Measurements from ENCODE around the gene ABCB11. TPM values are rescaled to one million over a fixed set of nuclear protein-coding genes. Genes with fewer than 3 reads are reported as not detected.

Gene ABCB11
- total and polyA plus RNA-seq, 4 donors: 0.03 to 0.21 TPM; not detected in 2

DNA sequence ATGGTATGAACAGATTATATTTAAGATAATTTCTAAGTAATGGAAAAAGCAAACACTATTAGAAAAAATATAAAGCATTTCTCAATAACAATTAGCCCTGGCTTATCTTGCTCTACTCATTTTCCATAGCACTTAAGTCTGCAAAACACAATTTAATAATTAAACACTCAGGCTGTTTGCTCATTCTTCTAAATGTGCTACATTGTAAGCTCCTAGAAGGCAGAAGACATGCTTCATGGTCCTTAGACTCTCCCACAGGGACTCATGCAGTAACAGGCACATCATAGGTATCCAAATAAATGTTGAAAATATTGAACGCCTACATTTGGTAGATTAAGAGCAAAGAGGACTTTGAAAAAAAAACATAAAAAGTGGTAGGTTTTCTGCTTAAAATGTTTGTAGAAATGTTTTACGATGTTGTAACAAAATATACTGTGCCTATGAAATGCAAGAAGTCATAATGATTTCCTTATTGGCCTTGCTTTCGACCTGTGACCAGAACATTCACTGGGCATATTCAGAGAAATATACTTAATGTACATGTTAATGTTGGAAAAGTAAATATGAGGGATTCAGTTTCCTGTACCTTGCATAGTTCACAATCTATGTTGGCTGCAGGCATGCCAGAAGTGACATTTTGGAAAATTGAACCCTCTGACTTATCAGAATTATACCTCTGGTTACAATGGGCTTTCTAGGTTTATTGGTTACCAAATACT is 102.9 kb downstream of the ABCB11 start:
- H3K4me3 ChIP-seq (ENCODE audit: low read length in 2 of 2): no peak overlapping the region
- no peaks in the 10 kb centered on the region for H3K9me3 ChIP-seq (ENCODE audit: control insufficient read depth, low read length)
- ATAC-seq (ENCODE audit: low FRiP score) (no peak), DNase-seq (no peak)
- no peaks in the 10 kb centered on the region for H3K36me3 ChIP-seq (ENCODE audit: control insufficient read depth in 1 of 2, insufficient read depth in 2 of 2, low read length in 1 of 2)
- peaks cover 0 to 2% of the 10 kb centered on the region in 2 donors for H3K27me3 ChIP-seq (ENCODE audit: control insufficient read depth in 1 of 2, insufficient read depth in 2 of 2, low read length in 1 of 2)
- WGBS, 2 donors: 64 to 74% methylated on average over 3 of the region's 3 CpGs
- intact Hi-C loops (cut with DNase I): loop anchor here (10.0 kb wide), 2 partner anchors 343 to 583 kb away; no protein-coding TSS in a partner anchor
- no peaks in the 10 kb centered on the region for H3K4me1 ChIP-seq (ENCODE audit: control insufficient read depth in 1 of 2, insufficient read depth in 2 of 2, low read length in 2 of 2)
- no peak overlapping the region for H3K27ac ChIP-seq (ENCODE audit: low read depth in 1 of 2, low read length in 2 of 2)

DNA sequence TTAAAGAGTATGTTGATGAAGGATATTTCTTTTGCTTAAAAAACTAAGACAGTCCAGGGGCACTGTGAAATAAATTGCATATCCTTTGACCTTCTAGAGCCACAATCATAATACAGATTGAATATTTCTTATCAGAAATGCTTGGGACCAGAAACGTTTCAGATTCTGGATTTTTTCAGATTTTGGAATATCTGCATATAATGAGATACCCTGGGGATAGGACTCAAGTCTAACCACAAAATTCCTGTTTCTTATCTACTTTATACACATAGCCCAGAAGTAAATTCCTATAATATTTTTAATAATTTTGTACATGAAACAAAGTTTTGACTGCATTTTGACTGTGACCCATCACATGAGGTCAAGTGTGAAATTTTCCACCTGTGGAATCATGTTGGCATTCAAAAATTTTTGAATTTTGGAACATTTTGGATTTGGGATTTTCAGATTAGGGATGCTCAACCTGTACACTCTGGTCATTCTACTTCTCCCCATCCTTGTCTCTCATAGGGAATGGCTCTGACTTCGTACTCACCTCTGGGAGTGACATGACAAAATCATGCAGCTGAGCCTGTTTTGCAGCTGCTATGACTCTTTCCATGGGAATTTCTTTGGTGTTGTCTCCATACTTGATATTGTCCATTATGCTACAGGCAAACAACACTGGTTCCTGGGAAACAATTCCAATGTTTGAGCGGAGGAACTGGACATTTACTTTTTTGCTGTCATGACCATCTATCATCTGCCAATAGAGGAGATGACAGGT is 104.3 kb downstream of the ABCB11 start:
- H3K9me3 ChIP-seq (ENCODE audit: control insufficient read depth, low read length): no peaks in the 10 kb centered on the region
- H3K4me3 ChIP-seq (ENCODE audit: low read length in 2 of 2): no peak overlapping the region
- intact Hi-C loops (cut with DNase I): loop anchor here (10.0 kb wide), 2 partner anchors 342 to 582 kb away; no protein-coding TSS in a partner anchor
- DNase-seq: no peak
- no peak overlapping the region for H3K27ac ChIP-seq (ENCODE audit: low read depth in 1 of 2, low read length in 2 of 2)
- no peaks in the 10 kb centered on the region for H3K4me1 ChIP-seq (ENCODE audit: control insufficient read depth in 1 of 2, insufficient read depth in 2 of 2, low read length in 2 of 2)
- 70 to 73% methylated on average over 3 of the region's 3 CpGs for WGBS, 2 donors
- H3K27me3 ChIP-seq (ENCODE audit: control insufficient read depth in 1 of 2, insufficient read depth in 2 of 2, low read length in 1 of 2): peaks cover 0 to 2% of the 10 kb centered on the region in 2 donors
- no peaks in the 10 kb centered on the region for H3K36me3 ChIP-seq (ENCODE audit: control insufficient read depth in 1 of 2, insufficient read depth in 2 of 2, low read length in 1 of 2)
- ATAC-seq (ENCODE audit: low FRiP score): no peak

DNA sequence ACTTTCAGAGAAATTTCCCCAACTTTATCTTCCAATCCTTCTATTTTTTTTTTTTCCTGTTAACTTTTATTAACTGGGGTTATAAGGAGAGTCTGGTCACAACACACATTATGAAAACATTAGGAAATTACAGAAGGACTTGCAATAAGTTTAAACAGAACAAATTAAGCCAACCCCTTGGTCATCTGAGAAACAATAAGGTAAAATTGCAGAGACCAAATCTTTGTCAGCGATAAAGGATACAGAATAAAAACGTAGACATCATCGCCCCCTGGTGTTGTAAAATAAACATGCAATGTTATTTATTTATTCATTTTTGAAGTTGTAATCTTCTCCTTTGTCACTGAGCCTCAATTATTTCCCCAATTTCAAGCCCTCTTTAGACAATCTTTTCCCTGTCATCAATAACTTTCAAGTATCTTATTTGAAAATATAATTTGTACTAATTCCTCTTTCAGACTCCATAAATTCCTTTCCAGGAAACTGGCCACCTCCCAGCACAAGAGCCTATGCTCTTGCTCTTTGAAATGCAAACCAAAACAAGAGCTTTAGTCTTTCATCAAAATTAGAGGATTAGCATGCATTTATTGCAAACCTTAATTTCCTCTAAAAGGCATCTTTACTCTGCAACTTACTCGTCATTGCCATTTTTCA is 110.5 kb downstream of the ABCB11 start:
- no peak for ATAC-seq (ENCODE audit: low FRiP score)

DNA sequence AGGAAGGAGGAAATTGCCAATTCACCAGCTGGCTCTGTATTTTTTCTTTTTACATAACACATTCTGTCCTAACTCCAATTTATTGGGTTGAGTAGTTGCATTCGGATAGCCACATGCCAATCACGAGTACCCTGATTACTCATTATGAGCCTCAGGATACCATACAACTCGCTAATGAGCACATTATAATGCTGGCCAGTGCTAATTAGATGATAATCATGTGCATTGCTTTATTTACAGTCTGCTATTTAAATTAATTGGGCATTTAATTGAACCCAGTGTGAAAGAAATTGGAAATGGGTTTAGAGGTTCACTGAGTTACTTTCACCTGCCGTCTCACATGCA is 114.8 kb downstream of the ABCB11 start:
- Histone ChIP-seq H3K27ac (ENCODE audit: low read depth in 1 of 2, low read length in 2 of 2) (no peak overlapping the region), H3K27me3 (ENCODE audit: control insufficient read depth in 1 of 2, insufficient read depth in 2 of 2, low read length in 1 of 2) (no peaks in the 10 kb centered on the region), H3K4me3 (ENCODE audit: low read length in 2 of 2) (no peak overlapping the region), H3K36me3 (ENCODE audit: control insufficient read depth in 1 of 2, insufficient read depth in 2 of 2, low read length in 1 of 2) (no peaks in the 10 kb centered on the region), H3K4me1 (ENCODE audit: control insufficient read depth in 1 of 2, insufficient read depth in 2 of 2, low read length in 2 of 2) (no peaks in the 10 kb centered on the region), H3K9me3 (ENCODE audit: control insufficient read depth, low read length) (no peaks in the 10 kb centered on the region)
- ATAC-seq (ENCODE audit: low FRiP score) (no peak), DNase-seq (no peak)
- intact Hi-C loops (cut with DNase I): loop anchor here in 1 of 2 donors (10.0 kb wide), 1 partner anchor 562 kb away; no protein-coding TSS in a partner anchor
- WGBS, 2 donors: 92 to 95% methylated on average over 4 of the region's 4 CpGs

More for the DNA sequence above, 110.5 kb downstream of the ABCB11 start:
- H3K27ac ChIP-seq (ENCODE audit: low read depth in 1 of 2, low read length in 2 of 2): no peak overlapping the region
- intact Hi-C loops (cut with DNase I): loop anchor here (10.0 kb wide), 2 partner anchors 336 to 576 kb away; no protein-coding TSS in a partner anchor
- no peaks in the 10 kb centered on the region for H3K9me3 ChIP-seq (ENCODE audit: control insufficient read depth, low read length)
- H3K4me1 ChIP-seq (ENCODE audit: control insufficient read depth in 1 of 2, insufficient read depth in 2 of 2, low read length in 2 of 2): no peaks in the 10 kb centered on the region
- no peaks in the 10 kb centered on the region for H3K27me3 ChIP-seq (ENCODE audit: control insufficient read depth in 1 of 2, insufficient read depth in 2 of 2, low read length in 1 of 2)
- H3K36me3 ChIP-seq (ENCODE audit: control insufficient read depth in 1 of 2, insufficient read depth in 2 of 2, low read length in 1 of 2): no peaks in the 10 kb centered on the region
- no peak overlapping the region for H3K4me3 ChIP-seq (ENCODE audit: low read length in 2 of 2)
- DNase-seq: no peak
- WGBS, 2 donors: 26 to 29% methylated on average over 4 of the region's 4 CpGs

DNA sequence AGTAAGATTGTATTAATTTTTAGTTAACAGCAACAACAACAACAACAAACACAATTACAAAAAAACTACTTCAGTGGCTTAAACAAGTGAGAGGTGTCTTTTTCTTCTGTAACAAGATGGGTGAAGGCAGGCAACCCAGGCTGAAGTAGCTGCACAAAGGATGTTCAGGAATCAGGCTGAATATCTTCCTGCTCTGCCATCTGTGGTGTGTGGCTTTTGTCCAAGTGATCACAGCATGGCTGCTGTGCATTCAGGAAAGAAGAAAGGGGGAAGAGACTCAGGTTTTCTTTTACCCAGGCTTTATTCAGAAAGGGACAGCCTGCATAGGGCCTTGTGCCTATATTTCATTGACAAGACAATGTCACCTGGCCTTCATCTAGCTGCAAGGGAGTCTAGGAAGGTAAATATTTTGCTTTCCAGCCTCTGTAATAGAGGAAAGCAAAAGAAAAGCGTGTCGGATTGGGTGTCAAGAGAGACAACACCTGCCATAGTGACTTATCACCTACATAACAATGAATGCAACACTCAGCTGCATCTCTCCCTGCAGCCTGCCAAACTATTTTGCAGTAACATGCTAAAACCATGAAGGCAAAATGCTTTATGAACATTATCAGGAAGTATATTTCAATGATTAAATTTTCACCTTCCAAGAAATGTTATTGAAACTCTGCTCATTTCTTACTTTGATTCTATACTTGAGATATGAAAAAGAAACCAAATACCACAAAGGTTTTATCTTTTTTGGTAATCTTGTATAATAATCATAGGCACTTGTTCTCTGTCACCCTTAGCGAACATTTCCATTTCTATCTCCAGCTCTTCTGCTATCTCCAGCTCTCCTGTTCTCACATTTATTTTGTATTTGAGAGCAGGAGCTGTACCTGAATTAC is 115.4 kb downstream of the ABCB11 start:
- H3K27ac ChIP-seq (ENCODE audit: low read depth in 1 of 2, low read length in 2 of 2): no peak overlapping the region
- H3K9me3 ChIP-seq (ENCODE audit: control insufficient read depth, low read length): no peaks in the 10 kb centered on the region
- no peak overlapping the region for H3K4me3 ChIP-seq (ENCODE audit: low read length in 2 of 2)
- WGBS, 2 donors: 95 to 96% methylated on average over 3 of the region's 3 CpGs
- ATAC-seq (ENCODE audit: low FRiP score) (no peak), DNase-seq (no peak)
- H3K36me3 ChIP-seq (ENCODE audit: control insufficient read depth in 1 of 2, insufficient read depth in 2 of 2, low read length in 1 of 2): no peaks in the 10 kb centered on the region
- H3K4me1 ChIP-seq (ENCODE audit: control insufficient read depth in 1 of 2, insufficient read depth in 2 of 2, low read length in 2 of 2): no peaks in the 10 kb centered on the region
- intact Hi-C loops (cut with DNase I): loop anchor here in 1 of 2 donors (10.0 kb wide), 1 partner anchor 561 kb away; no protein-coding TSS in a partner anchor
- H3K27me3 ChIP-seq (ENCODE audit: control insufficient read depth in 1 of 2, insufficient read depth in 2 of 2, low read length in 1 of 2): no peaks in the 10 kb centered on the region

DNA sequence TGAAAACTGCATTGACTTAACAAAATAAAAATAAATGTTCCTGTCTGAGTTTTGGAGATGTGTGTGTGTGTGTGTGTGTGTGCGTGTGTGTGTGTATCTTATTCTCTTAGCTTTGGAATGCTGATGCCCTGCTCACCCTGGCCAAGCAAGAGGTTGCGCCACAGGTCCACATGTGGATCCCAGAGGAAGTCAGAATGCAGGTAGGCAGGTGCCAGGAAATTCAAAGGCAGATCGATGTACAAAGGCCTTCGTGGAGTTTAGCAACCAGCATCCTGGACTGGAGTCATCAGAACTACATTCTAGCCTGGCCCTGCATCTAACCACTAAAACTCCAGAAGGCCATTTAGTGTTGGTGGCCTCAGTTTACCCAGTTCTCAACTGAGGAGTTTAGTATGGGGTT is 117.6 kb downstream of the ABCB11 start:
- Histone ChIP-seq H3K27me3 (ENCODE audit: control insufficient read depth in 1 of 2, insufficient read depth in 2 of 2, low read length in 1 of 2) (peaks cover 0 to 3% of the 10 kb centered on the region in 2 donors), H3K4me3 (ENCODE audit: low read length in 2 of 2) (no peak overlapping the region), H3K27ac (ENCODE audit: low read depth in 1 of 2, low read length in 2 of 2) (no peak overlapping the region), H3K4me1 (ENCODE audit: control insufficient read depth in 1 of 2, insufficient read depth in 2 of 2, low read length in 2 of 2) (no peaks in the 10 kb centered on the region), H3K36me3 (ENCODE audit: control insufficient read depth in 1 of 2, insufficient read depth in 2 of 2, low read length in 1 of 2) (no peaks in the 10 kb centered on the region), H3K9me3 (ENCODE audit: control insufficient read depth, low read length) (no peaks in the 10 kb centered on the region)
- intact Hi-C loops (cut with DNase I): loop anchor here in 1 of 2 donors (10.0 kb wide), 1 partner anchor 559 kb away; no protein-coding TSS in a partner anchor
- ATAC-seq (ENCODE audit: low FRiP score): no peak
- DNase-seq: no peak
- 91 to 93% methylated on average over 4 of the region's 4 CpGs for WGBS, 2 donors

DNA sequence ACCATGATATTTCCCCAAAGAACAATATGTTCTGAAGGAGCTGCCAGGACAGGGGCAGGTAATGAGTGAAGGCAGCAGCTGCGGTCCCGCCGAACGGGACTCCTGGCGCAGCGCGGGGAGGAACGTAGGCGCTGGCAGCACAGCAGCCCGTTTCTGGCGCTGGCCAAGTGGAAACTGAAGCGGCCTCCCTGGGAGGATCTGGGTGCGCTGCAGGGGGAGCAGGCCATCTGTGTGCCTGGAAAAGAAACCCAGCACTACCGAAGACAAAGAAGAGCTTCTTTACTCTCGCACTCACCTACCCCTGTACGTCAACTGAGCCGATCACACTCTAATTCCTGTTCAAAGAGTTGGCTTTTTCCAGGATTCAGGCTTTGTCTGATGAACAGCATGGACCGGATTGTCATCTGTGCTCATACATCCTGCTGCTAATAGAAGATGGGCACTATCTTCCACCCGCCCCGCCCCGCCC is 118.2 kb downstream of the ABCB11 start:
- intact Hi-C loops (cut with DNase I): loop anchor here in 1 of 2 donors (10.0 kb wide), 1 partner anchor 558 kb away; no protein-coding TSS in a partner anchor
- no peak for DNase-seq
- Histone ChIP-seq H3K27ac (ENCODE audit: low read depth in 1 of 2, low read length in 2 of 2) (no peak overlapping the region), H3K27me3 (ENCODE audit: control insufficient read depth in 1 of 2, insufficient read depth in 2 of 2, low read length in 1 of 2) (peaks cover 0 to 3% of the 10 kb centered on the region in 2 donors), H3K9me3 (ENCODE audit: control insufficient read depth, low read length) (no peaks in the 10 kb centered on the region), H3K36me3 (ENCODE audit: control insufficient read depth in 1 of 2, insufficient read depth in 2 of 2, low read length in 1 of 2) (no peaks in the 10 kb centered on the region), H3K4me1 (ENCODE audit: control insufficient read depth in 1 of 2, insufficient read depth in 2 of 2, low read length in 2 of 2) (no peaks in the 10 kb centered on the region), H3K4me3 (ENCODE audit: low read length in 2 of 2) (peak overlapping the region in 1 of 2 donors; percentile 20)
- ATAC-seq (ENCODE audit: low FRiP score): peak; percentile 75
- 15 to 23% methylated on average over 21 of the region's 21 CpGs for WGBS, 2 donors

Data from aorta (tissue), 5 donors.